Cerebellar nuclear complex (tissue), 1 donor: ENCODE results near the gene NMT1.

Experiments used
- DNase-seq, 2 experiments: peaks; one replicate each; lab custom pipeline; 2025; lab: John Stamatoyannopoulos, UW

Gene NMT1

GRCh38 chr17:45135978-45136791 lies 75.1 kb downstream of the NMT1 start:
- DNase-seq, result no peak

GRCh38 chr17:45136846-45137560 lies 75.9 kb downstream of the NMT1 start:
- DNase-seq, result no peak

GRCh38 chr17:45137561-45138305 lies 76.6 kb downstream of the NMT1 start:
- DNase-seq, result no peak

GRCh38 chr17:45138911-45139532 lies 77.9 kb downstream of the NMT1 start:
- DNase-seq, result no peak

GRCh38 chr17:45139533-45139920 lies 78.4 kb downstream of the NMT1 start:
- DNase-seq, result no peak

- DNase-seq, result no peak
These were observed 82.1 kb downstream of the NMT1 start for GRCh38 chr17:45143094-45143670.

- DNase-seq, result no peak
These were observed 82.7 kb downstream of the NMT1 start for GRCh38 chr17:45143767-45144198.

- no peak for DNase-seq
These were observed 83.3 kb downstream of the NMT1 start for GRCh38 chr17:45144199-45145034.

GRCh38 chr17:45145035-45145389 lies 83.9 kb downstream of the NMT1 start:
- no peak for DNase-seq

- no peak for DNase-seq
These were observed 85.0 kb downstream of the NMT1 start for GRCh38 chr17:45146166-45146565.

- no peak for DNase-seq
These were observed 85.4 kb downstream of the NMT1 start for GRCh38 chr17:45146592-45146889.

- no peak for DNase-seq
These were observed 85.9 kb downstream of the NMT1 start for GRCh38 chr17:45146890-45147580.

- peak in 1 of 2 experiments; percentile 67 for DNase-seq
These were observed 86.6 kb downstream of the NMT1 start for GRCh38 chr17:45147581-45148182.

- DNase-seq, result peak; percentile 94 to 96
These were observed 87.3 kb downstream of the NMT1 start, which contains the start of gene HEXIM1 for GRCh38 chr17:45148183-45149036. Gene HEXIM1, plus strand, starts transcription at chr17:45148475. Its CDS starts 716 bp downstream, at chr17:45149191.

GRCh38 chr17:45149037-45149668 lies 88.0 kb downstream of the NMT1 start:
- DNase-seq, result peak; percentile 18 to 55

GRCh38 chr17:45149669-45150664 lies 88.8 kb downstream of the NMT1 start:
- no peak for DNase-seq
